Loucy (cell line): ENCODE data around the gene WNK2.

Experiments used
- H2AFZ ChIP-seq: fragments of 200-600 bp; sonication (generic); 2 replicates; pipeline ENCODE4 v1.6.0; 2016; ENCODE audit warnings: antibody characterized with exemption, mild to moderate bottlenecking, low read length, moderate library complexity
- H3F3A ChIP-seq: fragments of 200-600 bp; 2 replicates; pipeline ENCODE4 v1.6.0; 2016; ENCODE audit warnings: antibody characterized with exemption, low read depth, mild to moderate bottlenecking
- H3K27me3 ChIP-seq: fragments of 200-600 bp; sonication (generic); 2 replicates; pipeline ENCODE4 v1.6.1; 2014; ENCODE audit warnings: low read length, mild to moderate bottlenecking; ENCODE audit not compliant: insufficient read depth, poor library complexity, severe bottlenecking
- H3K36me3 ChIP-seq: fragments of 200-600 bp; sonication (generic); 2 replicates; pipeline ENCODE4 v1.6.1; 2016; ENCODE audit warnings: low read length; ENCODE audit not compliant: insufficient read depth
- H3K4me1 ChIP-seq: fragments of 200-600 bp; sonication (generic); 2 replicates; pipeline ENCODE4 v1.5.1; 2014; ENCODE audit warnings: low read length, mild to moderate bottlenecking; ENCODE audit not compliant: insufficient read depth, poor library complexity, severe bottlenecking
- H3K4me2 ChIP-seq: fragments of 200-600 bp; sonication (generic); 2 replicates; pipeline ENCODE4 v1.6.0; 2014; ENCODE audit warnings: antibody characterized with exemption, low read length, low read depth, mild to moderate bottlenecking; ENCODE audit not compliant: poor library complexity, severe bottlenecking
- H3K4me3 ChIP-seq: fragments of 200-600 bp; sonication (generic); 2 replicates; pipeline ENCODE4 v1.5.1; 2014; ENCODE audit warnings: low read length, mild to moderate bottlenecking, mixed read lengths; ENCODE audit not compliant: poor library complexity, severe bottlenecking
- H3K79me2 ChIP-seq: fragments of 200-600 bp; sonication (generic); 2 replicates; pipeline ENCODE4 v1.6.1; 2014; ENCODE audit warnings: low read length; ENCODE audit not compliant: insufficient read depth
- H3K9ac ChIP-seq: fragments of 200-600 bp; sonication (generic); 2 replicates; pipeline ENCODE4 v1.6.0; 2014; ENCODE audit warnings: mild to moderate bottlenecking, low read depth, low read length, moderate library complexity; ENCODE audit not compliant: poor library complexity, severe bottlenecking
- H3K9me2 ChIP-seq: fragments of 200-600 bp; sonication (generic); replicated peaks from 2 replicates; pipeline ENCODE4 v1.6.1; 2016; ENCODE audit warnings: low read depth, low read length, mixed read lengths
- H3K9me3 ChIP-seq: fragments of 200-600 bp; sonication (generic); 2 replicates; pipeline ENCODE4 v1.6.1; 2014; ENCODE audit warnings: mild to moderate bottlenecking, antibody characterized with exemption, low read length, low read depth; ENCODE audit not compliant: insufficient read depth
- H4K20me1 ChIP-seq: fragments of 200-600 bp; sonication (generic); 2 replicates; pipeline ENCODE4 v1.6.0; 2014; ENCODE audit warnings: antibody characterized with exemption, low read length, mild to moderate bottlenecking; ENCODE audit not compliant: insufficient read depth, poor library complexity, severe bottlenecking
- CTCF ChIP-seq: fragments of 200-600 bp; sonication (generic); conservative IDR thresholded peaks from 2 replicates; pipeline ENCODE4 v1.5.1; 2014; ENCODE audit warnings: mild to moderate bottlenecking, antibody characterized with exemption, low read length
- EZH2phosphoT487 ChIP-seq: fragments of 200-600 bp; IDR thresholded peaks from 2 replicates; pipeline ENCODE4 v1.6.1; 2018; ENCODE audit warnings: antibody characterized with exemption, mild to moderate bottlenecking, moderate library complexity, borderline replicate concordance

The WNK2 gene

GRCh38 chr9:93361995-93362394 is 178.1 kb downstream of the WNK2 start:
- no peak overlapping the region for H3K4me2 ChIP-seq
- H3K4me1 ChIP-seq = no peaks in the 10 kb centered on the region
- no peaks in the 10 kb centered on the region for H3K9me2 ChIP-seq
- H3F3A ChIP-seq = no peaks in the 10 kb centered on the region
- no peaks in the 10 kb centered on the region for H3K36me3 ChIP-seq
- no peak overlapping the region for H2AFZ ChIP-seq
- H3K79me2 ChIP-seq = no peaks in the 10 kb centered on the region
- no peak overlapping the region for H3K4me3 ChIP-seq
- H4K20me1 ChIP-seq = no peaks in the 10 kb centered on the region
- H3K27me3 ChIP-seq = no peaks in the 10 kb centered on the region
- H3K9ac ChIP-seq = no peak overlapping the region
- TF ChIP-seq EZH2phosphoT487 = no peak
- TF ChIP-seq CTCF = no peak
- H3K9me3 ChIP-seq = peaks cover 11% of the 10 kb centered on the region; the same call in 1 of the 2 replicates

GRCh38 chr9:93364734-93365426 is 180.9 kb downstream of the WNK2 start:
- no peaks in the 10 kb centered on the region for H3K4me1 ChIP-seq
- H2AFZ ChIP-seq = no peak overlapping the region
- H4K20me1 ChIP-seq = no peaks in the 10 kb centered on the region
- no peak overlapping the region for H3K9ac ChIP-seq
- peaks cover 8% of the 10 kb centered on the region; the same call in 1 of the 2 replicates for H3K9me3 ChIP-seq
- no peak overlapping the region for H3K4me3 ChIP-seq
- H3K36me3 ChIP-seq = no peaks in the 10 kb centered on the region
- no peaks in the 10 kb centered on the region for H3K79me2 ChIP-seq
- TF ChIP-seq CTCF = no peak
- TF ChIP-seq EZH2phosphoT487 = no peak
- H3K9me2 ChIP-seq = no peaks in the 10 kb centered on the region
- H3K27me3 ChIP-seq = no peaks in the 10 kb centered on the region
- no peaks in the 10 kb centered on the region for H3F3A ChIP-seq
- no peak overlapping the region for H3K4me2 ChIP-seq

- no peak overlapping the region for H3K4me2 ChIP-seq
- H3K36me3 ChIP-seq = no peaks in the 10 kb centered on the region
- H3K9me2 ChIP-seq = no peaks in the 10 kb centered on the region
- TF ChIP-seq EZH2phosphoT487 = no peak
- TF ChIP-seq CTCF = no peak
- no peak overlapping the region for H2AFZ ChIP-seq
- no peaks in the 10 kb centered on the region for H3K79me2 ChIP-seq
- H3K9me3 ChIP-seq = peaks cover 8% of the 10 kb centered on the region; the same call in 1 of the 2 replicates
- H3K4me3 ChIP-seq = no peak overlapping the region
- no peaks in the 10 kb centered on the region for H3K27me3 ChIP-seq
- no peaks in the 10 kb centered on the region for H3K4me1 ChIP-seq
- H3F3A ChIP-seq = no peaks in the 10 kb centered on the region
- H3K9ac ChIP-seq = no peak overlapping the region
- no peaks in the 10 kb centered on the region for H4K20me1 ChIP-seq
These were observed 181.6 kb downstream of the WNK2 start for GRCh38 chr9:93365427-93366118.
